Measurements from ENCODE around the gene SELENOK. TPM values are rescaled to one million over a fixed set of nuclear protein-coding genes. Genes with fewer than 3 reads are reported as not detected.

The SELENOK gene
- total and polyA plus RNA-seq, 2 of the 13 experiments (the other 11 are each of a cell fraction or from before 2014, with no cell fraction given): 67.0 to 81.0 TPM

DNA sequence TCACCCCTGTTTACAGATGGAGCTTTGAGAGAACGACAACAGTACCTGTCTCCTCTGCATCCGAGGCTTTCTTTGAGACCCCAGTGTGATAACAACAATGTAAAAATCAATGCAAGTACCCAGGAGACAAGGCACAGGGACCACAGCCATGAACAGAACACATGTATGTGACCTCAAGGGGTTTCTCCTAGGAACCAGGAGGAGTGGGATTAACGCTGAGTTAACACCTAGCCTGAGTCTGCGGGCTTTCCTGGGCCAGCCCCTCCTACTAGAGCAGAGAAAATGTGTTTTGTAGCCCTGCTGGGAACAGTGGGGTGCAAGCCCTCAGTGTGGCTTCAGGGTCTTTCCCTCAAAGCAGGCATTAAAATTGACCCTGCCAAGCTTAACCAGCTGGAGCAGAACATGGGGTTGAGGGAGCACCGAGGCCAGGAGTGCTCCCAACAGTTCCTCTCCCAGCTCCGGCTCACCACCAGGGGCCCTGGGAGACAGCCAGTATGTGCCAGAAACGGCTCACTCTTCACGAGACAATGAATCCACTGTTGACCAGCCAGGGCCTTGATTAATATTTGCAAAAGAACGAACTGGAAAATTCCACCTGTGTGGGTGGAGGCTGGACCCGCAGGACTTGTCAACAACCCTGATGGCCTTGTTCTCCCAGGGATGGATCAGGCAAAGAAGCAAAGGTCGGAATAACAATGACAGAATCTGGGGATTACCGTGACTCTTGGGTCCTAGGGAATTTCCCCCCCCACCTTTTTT lies 49.0 kb downstream of the SELENOK start (continued):
- TF ChIP-seq, protein P1, sequence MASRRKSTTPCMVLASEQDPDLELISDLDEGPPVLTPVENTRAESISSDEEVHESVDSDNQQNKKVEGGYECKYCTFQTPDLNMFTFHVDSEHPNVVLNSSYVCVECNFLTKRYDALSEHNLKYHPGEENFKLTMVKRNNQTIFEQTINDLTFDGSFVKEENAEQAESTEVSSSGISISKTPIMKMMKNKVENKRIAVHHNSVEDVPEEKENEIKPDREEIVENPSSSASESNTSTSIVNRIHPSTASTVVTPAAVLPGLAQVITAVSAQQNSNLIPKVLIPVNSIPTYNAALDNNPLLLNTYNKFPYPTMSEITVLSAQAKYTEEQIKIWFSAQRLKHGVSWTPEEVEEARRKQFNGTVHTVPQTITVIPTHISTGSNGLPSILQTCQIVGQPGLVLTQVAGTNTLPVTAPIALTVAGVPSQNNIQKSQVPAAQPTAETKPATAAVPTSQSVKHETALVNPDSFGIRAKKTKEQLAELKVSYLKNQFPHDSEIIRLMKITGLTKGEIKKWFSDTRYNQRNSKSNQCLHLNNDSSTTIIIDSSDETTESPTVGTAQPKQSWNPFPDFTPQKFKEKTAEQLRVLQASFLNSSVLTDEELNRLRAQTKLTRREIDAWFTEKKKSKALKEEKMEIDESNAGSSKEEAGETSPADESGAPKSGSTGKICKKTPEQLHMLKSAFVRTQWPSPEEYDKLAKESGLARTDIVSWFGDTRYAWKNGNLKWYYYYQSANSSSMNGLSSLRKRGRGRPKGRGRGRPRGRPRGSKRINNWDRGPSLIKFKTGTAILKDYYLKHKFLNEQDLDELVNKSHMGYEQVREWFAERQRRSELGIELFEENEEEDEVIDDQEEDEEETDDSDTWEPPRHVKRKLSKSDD (CRISPR knock-in tag; IDR thresholded peaks at IDR 0.05; ENCODE audit: low read depth): 0 out of 2 replicates have a peak, but pooled peaks have one; percentile 34
- TF ChIP-seq, protein P2, sequence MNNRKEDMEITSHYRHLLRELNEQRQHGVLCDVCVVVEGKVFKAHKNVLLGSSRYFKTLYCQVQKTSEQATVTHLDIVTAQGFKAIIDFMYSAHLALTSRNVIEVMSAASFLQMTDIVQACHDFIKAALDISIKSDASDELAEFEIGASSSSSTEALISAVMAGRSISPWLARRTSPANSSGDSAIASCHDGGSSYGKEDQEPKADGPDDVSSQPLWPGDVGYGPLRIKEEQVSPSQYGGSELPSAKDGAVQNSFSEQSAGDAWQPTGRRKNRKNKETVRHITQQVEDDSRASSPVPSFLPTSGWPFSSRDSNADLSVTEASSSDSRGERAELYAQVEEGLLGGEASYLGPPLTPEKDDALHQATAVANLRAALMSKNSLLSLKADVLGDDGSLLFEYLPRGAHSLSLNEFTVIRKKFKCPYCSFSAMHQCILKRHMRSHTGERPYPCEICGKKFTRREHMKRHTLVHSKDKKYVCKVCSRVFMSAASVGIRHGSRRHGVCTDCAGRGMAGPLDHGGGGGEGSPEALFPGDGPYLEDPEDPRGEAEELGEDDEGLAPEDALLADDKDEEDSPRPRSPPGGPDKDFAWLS (CRISPR knock-in tag; IDR thresholded peaks at IDR 0.05; ENCODE audit: borderline replicate concordance): no peak
- TF ChIP-seq ZNF354B (CRISPR knock-in tag; IDR thresholded peaks at IDR 0.05) (no peak), CENPT (CRISPR knock-in tag; IDR thresholded peaks at IDR 0.05; ENCODE audit: low read depth) (no peak), U2AF1 (optimal IDR thresholded peaks at IDR 0.05; ENCODE audit: low read depth, low read length) (no peak), MEF2D (CRISPR knock-in tag; IDR thresholded peaks at IDR 0.05) (peak; percentile 57; the same call in 1 of the 2 replicates), ZFP37 (CRISPR knock-in tag; IDR thresholded peaks at IDR 0.05; ENCODE audit: borderline replicate concordance) (0 out of 2 replicates have a peak, but pooled peaks have one; percentile 85), DR1 (CRISPR knock-in tag; IDR thresholded peaks at IDR 0.05) (peak; percentile 46; the same call in 1 of the 2 replicates), TBP (CRISPR knock-in tag; IDR thresholded peaks at IDR 0.05) (no peak), ZNF724P (CRISPR knock-in tag; IDR thresholded peaks at IDR 0.05; ENCODE audit: borderline replicate concordance) (peak; percentile 2; the same call in 1 of the 2 replicates), ZNF788 (CRISPR knock-in tag; IDR thresholded peaks at IDR 0.05; ENCODE audit: borderline replicate concordance) (peak; percentile 81), POLR2A (IDR thresholded peaks at IDR 0.05; ENCODE audit: insufficient read depth in 1 of 2, low read depth in 2 of 2, low read length in 2 of 2) (peak in 1 of 2 experiments; percentile 45; a peak in 2 of 4 replicates), GABPB1 (CRISPR knock-in tag; IDR thresholded peaks at IDR 0.05) (peak; percentile 11; the same call in 1 of the 2 replicates), ZNF746 (CRISPR knock-in tag; IDR thresholded peaks at IDR 0.05) (peak; percentile 84; the same call in 1 of the 2 replicates)
- TF ChIP-seq, protein P3, sequence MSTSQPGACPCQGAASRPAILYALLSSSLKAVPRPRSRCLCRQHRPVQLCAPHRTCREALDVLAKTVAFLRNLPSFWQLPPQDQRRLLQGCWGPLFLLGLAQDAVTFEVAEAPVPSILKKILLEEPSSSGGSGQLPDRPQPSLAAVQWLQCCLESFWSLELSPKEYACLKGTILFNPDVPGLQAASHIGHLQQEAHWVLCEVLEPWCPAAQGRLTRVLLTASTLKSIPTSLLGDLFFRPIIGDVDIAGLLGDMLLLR (CRISPR knock-in tag; IDR thresholded peaks at IDR 0.05): 0 out of 2 replicates have a peak, but pooled peaks have one; percentile 11
- TF ChIP-seq, protein P4, sequence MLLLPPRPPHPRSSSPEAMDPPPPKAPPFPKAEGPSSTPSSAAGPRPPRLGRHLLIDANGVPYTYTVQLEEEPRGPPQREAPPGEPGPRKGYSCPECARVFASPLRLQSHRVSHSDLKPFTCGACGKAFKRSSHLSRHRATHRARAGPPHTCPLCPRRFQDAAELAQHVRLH (CRISPR knock-in tag; IDR thresholded peaks at IDR 0.05; ENCODE audit: borderline replicate concordance, low read depth): 0 out of 2 replicates have a peak, but pooled peaks have one; percentile 48
